Measurements from ENCODE around the gene ATP23.

DNA sequence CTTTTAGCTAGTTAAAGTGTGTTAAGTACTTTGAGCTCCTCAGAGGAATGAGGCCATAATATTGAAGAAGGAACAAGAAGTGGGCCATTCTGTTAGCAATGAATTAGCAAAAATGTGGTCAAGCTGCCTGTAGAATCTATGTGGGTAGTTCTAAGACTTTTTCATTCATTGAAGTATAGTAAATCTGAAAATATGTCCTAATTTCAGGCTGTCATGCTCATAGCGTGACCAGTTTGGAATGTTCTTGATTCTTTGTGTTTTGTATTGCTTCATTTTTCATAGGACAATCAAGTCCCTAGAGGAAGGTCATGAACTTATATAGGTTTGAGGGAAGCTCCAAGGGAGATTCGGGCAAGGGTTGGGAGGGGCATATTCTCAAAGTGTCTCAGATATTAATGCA lies 11.4 kb downstream of the ATP23 start:
- TF ChIP-seq FOXP2 (optimal IDR thresholded peaks at IDR 0.05; ENCODE audit: control extremely low read depth, extremely low read length, insufficient read depth) (no peak), EZH2 (IDR thresholded peaks at IDR 0.05) (no peak)

Measured in SK-N-MC (cell line).